HepG2 (cell line): Measurements from ENCODE around the gene EPN3. TPM values are rescaled to one million over a fixed set of nuclear protein-coding genes. Genes with fewer than 3 reads are reported as not detected.
A peak's percentile ranks its signal among the peaks of the same experiment; 100 is the strongest.

ENCODE experiments used
- ATF7-NPFF ChIP-seq: sonication (generic); formaldehyde crosslinking; IDR thresholded peaks from 2 replicates; pipeline ENCODE4 v1.8.1; 2023; ENCODE audit warnings: mild to moderate bottlenecking, low read depth, missing genetic modification reagents, moderate library complexity
- DNMT1 ChIP-seq: sonication (generic); formaldehyde crosslinking; IDR thresholded peaks from 2 replicates; pipeline ENCODE4 v1.5.1; 2020; ENCODE audit warnings: mild to moderate bottlenecking, missing genetic modification reagents
- GATA4 ChIP-seq: sonication (generic); IDR thresholded peaks from 2 replicates; pipeline ENCODE4 v1.6.1; 2016; ENCODE audit warnings: antibody characterized with exemption, low read depth, borderline replicate concordance
- IKZF5 ChIP-seq: IDR thresholded peaks from 2 replicates; pipeline ENCODE4 v1.6.1; 2018; ENCODE audit warnings: missing genetic modification reagents, mild to moderate bottlenecking, missing compliant biosample characterization
- IRF2 ChIP-seq: IDR thresholded peaks from 2 replicates; pipeline ENCODE4 v1.6.1; 2018; ENCODE audit warnings: missing genetic modification reagents, missing compliant biosample characterization
- ISX ChIP-seq: sonication (generic); formaldehyde crosslinking; conservative IDR thresholded peaks from 2 replicates; pipeline ENCODE4 v1.5.0; 2020; ENCODE audit warnings: missing genetic modification reagents
- KDM5B ChIP-seq: sonication (generic); formaldehyde crosslinking; IDR thresholded peaks from 2 replicates; pipeline ENCODE4 v1.4.0; 2020; ENCODE audit warnings: missing genetic modification reagents, mild to moderate bottlenecking, borderline replicate concordance
- MXD1 ChIP-seq: sonication (generic); formaldehyde crosslinking; IDR thresholded peaks from 2 replicates; pipeline ENCODE4 v1.4.0; 2020; ENCODE audit warnings: mild to moderate bottlenecking, missing genetic modification reagents
- NFYB ChIP-seq: sonication (generic); formaldehyde crosslinking; IDR thresholded peaks from 2 replicates; pipeline ENCODE4 v1.4.0; 2020; ENCODE audit warnings: missing genetic modification reagents
- NFYC ChIP-seq: IDR thresholded peaks from 2 replicates; pipeline ENCODE4 v1.6.1; 2016; ENCODE audit warnings: missing genetic modification reagents, missing compliant biosample characterization
- NR2C2 ChIP-seq: sonication (generic); formaldehyde crosslinking; IDR thresholded peaks from 2 replicates; pipeline ENCODE4 v1.4.0; 2020; ENCODE audit warnings: missing genetic modification reagents, mild to moderate bottlenecking, moderate library complexity, borderline replicate concordance
- POLR2A ChIP-seq, 2 experiments: IDR thresholded peaks; 2 replicates each; pipeline ENCODE4 v1.6.1; 2011; ENCODE audit warnings: low read depth in 2 of 2, low read length in 2 of 2, mild to moderate bottlenecking in 1 of 2, moderate library complexity in 1 of 2; ENCODE audit not compliant: insufficient read depth in 1 of 2
- SAP130 ChIP-seq: IDR thresholded peaks from 2 replicates; pipeline ENCODE4 v1.6.1; 2016; ENCODE audit warnings: low read depth
- SNAPC2 ChIP-seq: sonication (generic); formaldehyde crosslinking; IDR thresholded peaks from 2 replicates; pipeline ENCODE4 v1.8.1; 2022; ENCODE audit warnings: mild to moderate bottlenecking, missing genetic modification reagents
- TFE3 ChIP-seq: IDR thresholded peaks from 2 replicates; pipeline ENCODE4 v1.6.1; 2016
- TGIF2 ChIP-seq: IDR thresholded peaks from 2 replicates; pipeline ENCODE4 v1.6.1; 2016; ENCODE audit warnings: control low read depth, missing compliant biosample characterization
- XRCC5 ChIP-seq: fragments of 200-400 bp; formaldehyde crosslinking; optimal IDR thresholded peaks from 2 replicates; pipeline ENCODE3; 2017; ENCODE audit warnings: mild to moderate bottlenecking, low read length
- YEATS2 ChIP-seq: sonication (generic); formaldehyde crosslinking; IDR thresholded peaks from 2 replicates; pipeline ENCODE4 v1.4.0; 2020; ENCODE audit warnings: missing genetic modification reagents, borderline replicate concordance
- ZNF253 ChIP-seq: sonication (generic); formaldehyde crosslinking; IDR thresholded peaks from 2 replicates; pipeline ENCODE4 v1.8.0; 2022; ENCODE audit warnings: mild to moderate bottlenecking, missing genetic modification reagents, borderline replicate concordance
- ZNF276 ChIP-seq: sonication (generic); formaldehyde crosslinking; IDR thresholded peaks from 2 replicates; pipeline ENCODE4 v1.4.0; 2020; ENCODE audit warnings: mild to moderate bottlenecking, low read depth, missing genetic modification reagents
- ZNF781 ChIP-seq: sonication (generic); formaldehyde crosslinking; IDR thresholded peaks from 2 replicates; pipeline ENCODE4 v1.5.1; 2020; ENCODE audit warnings: borderline replicate concordance, mild to moderate bottlenecking, missing genetic modification reagents; ENCODE audit errors: not compliant biosample characterization
- ZSCAN5A ChIP-seq: sonication (generic); formaldehyde crosslinking; IDR thresholded peaks from 2 replicates; pipeline ENCODE4 v1.8.0; 2022; ENCODE audit warnings: mild to moderate bottlenecking, missing genetic modification reagents, borderline replicate concordance
- polyA plus RNA-seq, 8 experiments: library from polyadenylated mRNA; depleted of rRNA in 3 of 8; stranded (reverse) in 7 of 8; unstranded in 1 of 8; fragments of >200 nt; fragmentation: Illumina TruSeq in 4 of 8; extraction: Trizol in 4 of 8; gene quantifications; 2 replicates each; pipeline versions ENCODE4 v1.2.1 to v1.2.3, GENCODE V29; 2011 to 2016; ENCODE audit warnings: low read depth in 4 of 8, missing spikeins in 1 of 8, mixed read lengths in 1 of 8; ENCODE audit not compliant: insufficient read depth in 1 of 8
- total RNA-seq, 5 experiments: library from RNA; depleted of rRNA; stranded (reverse); fragments of >200 nt; fragmentation: Illumina TruSeq; extraction: Trizol; gene quantifications; 2 replicates each; pipeline ENCODE4 v1.2.3, GENCODE V29; 2016; ENCODE audit warnings: low read depth in 1 of 5

Gene EPN3
- total and polyA plus RNA-seq, 2 of the 13 experiments (the other 11 are each of a cell fraction or from before 2014, with no cell fraction given) = 0.11 to 0.95 TPM

- TF ChIP-seq KDM5B (CRISPR knock-in tag) (0 out of 2 replicates have a peak, but pooled peaks have one; percentile 49), TFE3 (CRISPR knock-in tag) (peak; percentile 1; the same call in 1 of the 2 replicates), ZNF253 (CRISPR knock-in tag) (0 out of 2 replicates have a peak, but pooled peaks have one; percentile 1), IKZF5 (0 out of 2 replicates have a peak, but pooled peaks have one; percentile 7), GATA4 (peak; percentile 33; the same call in 1 of the 2 replicates), SNAPC2 (peak; percentile 63; the same call in 1 of the 2 replicates), NFYB (CRISPR knock-in tag) (peak; percentile 67), ATF7-NPFF (CRISPR knock-in tag) (0 out of 2 replicates have a peak, but pooled peaks have one; percentile 2), ZNF276 (no peak), MXD1 (peak; percentile 53; the same call in 1 of the 2 replicates), IRF2 (peak; percentile 7; the same call in 1 of the 2 replicates), ISX (CRISPR knock-in tag) (no peak), ZSCAN5A (CRISPR knock-in tag) (0 out of 2 replicates have a peak, but pooled peaks have one; percentile 29), TGIF2 (peak; percentile 63; the same call in 1 of the 2 replicates), SAP130 (CRISPR knock-in tag) (0 out of 2 replicates have a peak, but pooled peaks have one; percentile 4), POLR2A (IDR thresholded peaks at IDR 0.05; ENCODE audit: insufficient read depth in 1 of 2, low read depth in 2 of 2, low read length in 2 of 2) (peak in 1 of 2 experiments; percentile 59; a peak in 1 of 4 replicates), ZNF781 (CRISPR knock-in tag) (peak; percentile 29), NFYC (peak; percentile 74), DNMT1 (CRISPR knock-in tag) (0 out of 2 replicates have a peak, but pooled peaks have one; percentile 63), XRCC5 (peak; percentile 2), YEATS2 (CRISPR knock-in tag) (peak; percentile 44; the same call in 1 of the 2 replicates), NR2C2 (peak; percentile 38; the same call in 1 of the 2 replicates)
These were observed 14.8 kb upstream of the EPN3 start (continued) for GRCh38 chr17:50517504-50518383.
